HG03521 (cell line): ENCODE data around the gene CHPT1.

Experiments used
- ATAC-seq: cut with Tn5 transposase; IDR thresholded peaks from one replicate; pipeline ENCODE4 v1.9.1; 2021; ENCODE audit warnings: mild to moderate bottlenecking, moderate library complexity; ENCODE audit not compliant: unreplicated experiment

The CHPT1 gene

GRCh38 chr12:101761350-101761749 is 63.9 kb downstream of the CHPT1 start:
- no peak for ATAC-seq

- ATAC-seq, result no peak
Measured at GRCh38 chr12:101761781-101762180, 64.3 kb downstream of the CHPT1 start.

DNA sequence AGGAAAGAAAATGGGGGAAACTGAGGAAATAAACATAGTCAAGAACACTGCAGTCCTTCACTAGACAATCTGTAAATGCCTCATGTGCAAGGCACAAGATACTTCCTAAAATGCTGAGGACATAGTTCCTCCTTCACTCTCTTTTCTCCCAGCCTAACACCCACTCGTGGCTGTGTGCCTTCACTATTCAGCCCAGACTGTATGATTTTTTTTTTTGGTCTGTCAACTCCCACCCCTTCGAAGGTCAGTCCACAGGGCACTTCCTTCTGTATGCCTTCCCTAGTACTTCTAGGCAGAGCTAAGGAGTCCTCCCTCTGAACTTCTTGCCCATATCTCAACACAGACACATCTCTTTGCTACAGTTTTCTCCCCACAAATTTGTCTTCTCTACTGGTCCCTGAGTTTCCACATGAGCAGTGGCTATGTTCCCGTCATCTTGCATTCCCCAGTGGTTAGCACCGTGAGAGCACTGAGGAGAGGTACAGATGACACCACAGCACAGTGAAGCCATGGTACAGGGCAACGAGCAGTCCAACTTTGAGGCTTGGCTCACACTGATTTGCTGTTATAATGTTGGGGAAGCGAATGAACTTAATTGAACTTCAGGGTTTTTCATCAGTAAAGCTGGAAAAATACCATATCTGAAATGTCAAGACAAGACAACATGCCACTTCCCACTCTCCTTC is 65.9 kb downstream of the CHPT1 start:
- ATAC-seq, result no peak

DNA sequence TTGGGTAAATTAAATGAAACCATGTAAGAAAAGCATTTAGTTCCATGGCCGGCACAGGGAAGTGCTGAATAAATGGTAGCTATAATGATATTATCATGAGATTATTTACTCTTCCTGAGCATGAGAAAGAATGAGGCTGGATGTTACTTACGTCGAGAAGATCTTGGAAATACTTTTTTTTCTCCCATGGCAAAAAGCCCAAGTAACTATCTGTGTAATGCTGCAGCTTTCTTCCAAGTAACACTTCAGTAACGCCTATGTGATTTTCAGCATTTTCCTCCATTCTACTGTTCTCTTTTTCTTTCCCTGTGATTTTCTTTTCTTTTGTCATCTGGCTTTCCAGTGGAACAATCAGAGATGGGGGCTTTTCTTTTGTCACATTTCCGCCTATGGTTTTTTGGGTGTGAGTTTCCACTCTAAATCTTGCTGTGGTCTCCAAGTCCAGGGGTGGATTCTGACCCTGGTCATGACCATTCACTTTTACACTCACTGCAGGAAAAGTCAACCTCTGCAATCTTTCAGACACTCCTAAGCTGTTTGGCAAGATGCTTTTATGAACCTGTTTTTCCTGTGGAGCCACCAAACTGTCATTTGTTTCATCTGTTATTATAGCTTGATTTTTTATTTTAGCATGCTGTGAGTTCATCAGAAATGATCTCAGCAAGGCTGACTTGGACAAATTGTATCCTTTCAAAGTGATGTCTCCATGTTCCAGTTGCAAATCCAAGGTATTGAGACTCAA is 66.8 kb downstream of the CHPT1 start:
- no peak for ATAC-seq

DNA sequence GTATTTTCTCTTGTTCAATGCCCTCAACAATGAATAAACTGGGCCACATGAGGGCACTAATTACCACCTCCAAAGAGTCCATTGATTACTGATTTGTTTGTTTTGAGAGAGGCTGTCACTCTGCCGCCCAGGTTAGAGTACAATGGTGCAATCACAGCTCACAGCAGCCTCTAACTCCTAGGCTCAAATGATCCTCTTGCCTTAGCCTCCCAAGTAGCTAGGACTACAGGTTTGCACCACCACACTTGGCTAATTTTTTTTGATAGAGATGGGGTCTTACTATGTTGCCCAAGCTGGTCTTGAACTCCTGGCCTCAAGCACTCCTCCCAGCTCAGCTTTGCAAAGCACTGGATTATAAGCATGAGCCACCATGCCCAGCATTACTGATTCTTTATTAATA is 70.1 kb downstream of the CHPT1 start:
- ATAC-seq, result no peak

GRCh38 chr12:101768781-101769180 is 71.3 kb downstream of the CHPT1 start:
- ATAC-seq, result no peak

GRCh38 chr12:101769865-101770264 is 72.4 kb downstream of the CHPT1 start:
- ATAC-seq, result no peak

DNA sequence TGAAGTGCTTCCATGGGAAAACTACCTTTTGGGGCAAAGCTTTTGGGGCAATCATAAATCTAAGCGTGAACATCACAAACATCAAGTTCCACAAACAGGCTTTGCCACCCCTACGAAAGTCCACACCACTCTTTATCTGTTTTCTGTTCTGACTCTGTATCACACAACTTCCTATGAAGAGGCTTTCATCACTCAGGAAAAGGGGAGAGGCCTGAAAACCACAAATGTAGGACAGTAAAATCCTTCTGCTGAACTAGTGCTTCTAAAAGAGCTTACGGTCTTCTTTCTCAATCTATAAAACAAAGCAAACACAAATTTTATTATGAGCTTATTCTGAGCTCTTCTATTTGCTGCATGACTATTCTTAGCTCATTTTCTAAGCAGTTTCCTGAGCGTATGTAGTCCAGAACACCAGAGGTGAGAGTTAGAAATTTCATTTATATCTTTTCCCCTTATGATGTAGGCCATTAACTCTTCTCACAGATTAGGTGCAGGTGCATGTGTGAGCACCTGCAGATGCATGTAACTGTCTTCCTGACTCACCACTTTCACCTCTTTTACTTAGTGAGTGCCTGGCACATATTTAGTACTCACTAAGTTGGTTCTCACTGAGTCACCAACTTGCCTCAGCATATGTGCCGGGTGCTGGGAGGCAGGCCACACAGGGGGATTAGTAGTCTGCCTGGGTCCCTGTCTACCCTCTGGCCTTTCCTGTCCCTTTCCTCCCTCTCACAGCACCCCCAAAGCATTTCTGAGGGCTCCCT is 74.8 kb downstream of the CHPT1 start:
- ATAC-seq, result no peak

DNA sequence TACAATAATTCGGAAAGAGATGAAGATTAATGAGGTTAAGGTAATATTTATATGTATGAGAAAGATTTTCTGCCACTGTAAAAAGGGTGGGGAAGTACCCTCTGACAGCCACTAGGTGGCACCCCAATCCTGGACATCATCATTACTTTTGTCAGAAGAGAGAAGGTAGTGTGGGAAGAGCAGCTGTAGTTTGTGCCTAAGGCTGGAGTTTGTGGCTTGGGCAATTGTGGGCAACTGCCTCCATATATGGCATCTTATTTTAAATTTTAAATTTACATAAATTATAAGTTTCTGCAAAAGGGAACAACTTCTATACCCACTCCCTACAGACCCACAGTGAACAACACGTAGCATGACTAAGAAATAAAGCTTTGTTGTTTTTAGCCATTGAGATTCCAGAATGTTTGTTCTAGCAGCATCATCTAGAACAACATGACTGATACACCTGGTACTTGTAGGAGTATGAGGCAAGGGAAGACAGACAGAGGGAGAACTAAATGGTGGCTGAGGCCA is 76.3 kb downstream of the CHPT1 start:
- ATAC-seq, result no peak

GRCh38 chr12:101775816-101776215 is 78.4 kb downstream of the CHPT1 start:
- no peak for ATAC-seq

GRCh38 chr12:101777485-101777884 is 80.0 kb downstream of the CHPT1 start:
- ATAC-seq, result no peak

- ATAC-seq, result no peak
Measured at GRCh38 chr12:101777978-101778377, 80.5 kb downstream of the CHPT1 start.
